HFFc6 (cell line): ENCODE data around the gene KCNH8. TPM values are rescaled to one million over a fixed set of nuclear protein-coding genes. Genes with fewer than 3 reads are reported as not detected.

Experiments
- DNase-seq: peaks from one replicate; pipeline ENCODE4 v3.0.0-alpha.2; 2018
- H3K27ac Mint-ChIP-seq: 2 replicates; pipeline ENCODE4 v1.8.0; 2020; ENCODE audit warnings: mild to moderate bottlenecking, mixed read lengths
- H3K27me3 Mint-ChIP-seq: 2 replicates; pipeline ENCODE4 v1.8.0; 2021; ENCODE audit warnings: mild to moderate bottlenecking, moderate library complexity, mixed read lengths; ENCODE audit not compliant: insufficient read depth
- H3K36me3 Mint-ChIP-seq: 2 replicates; pipeline ENCODE4 v1.8.0; 2021; ENCODE audit warnings: low read depth, mixed read lengths
- H3K4me1 Mint-ChIP-seq: 2 replicates; pipeline ENCODE4 v1.8.0; 2020; ENCODE audit warnings: low read depth, mixed read lengths
- H3K4me3 Mint-ChIP-seq: 2 replicates; pipeline ENCODE4 v1.8.0; 2020; ENCODE audit warnings: mild to moderate bottlenecking, moderate library complexity, mixed read lengths
- H3K9me3 Mint-ChIP-seq: 2 replicates; pipeline ENCODE4 v1.8.0; 2020; ENCODE audit warnings: mild to moderate bottlenecking, mixed read lengths
- CTCF ChIP-seq: fragments of 200-600 bp; sonication (generic); IDR thresholded peaks from 2 replicates; pipeline ENCODE4 v1.5.0; 2021; ENCODE audit warnings: antibody characterized with exemption, mild to moderate bottlenecking
- total RNA-seq, 6 experiments: library from RNA; stranded (reverse); fragmentation: NEBNext Ultra II Directional; extraction: Animal tissue kit (Norgen Biotek cat#: 25700); gene quantifications; 2 replicates in 1 of 6; 3 replicates in 5 of 6; pipeline ENCODE4 v1.2.3, GENCODE V29; 2021

Gene KCNH8
- total RNA-seq, 6 experiments from 2014 or later, result not detected

- Mint-ChIP-seq H3K4me3 (no peak overlapping the region), H3K9me3 (peaks cover 56% of the 10 kb centered on the region), H3K4me1 (no peaks in the 10 kb centered on the region), H3K36me3 (no peaks in the 10 kb centered on the region), H3K27ac (no peak overlapping the region), H3K27me3 (no peaks in the 10 kb centered on the region)
- no peak for DNase-seq
- no peak for TF ChIP-seq CTCF
These were observed 279.3 kb downstream of the KCNH8 start for GRCh38 chr3:19427422-19428149.

DNA sequence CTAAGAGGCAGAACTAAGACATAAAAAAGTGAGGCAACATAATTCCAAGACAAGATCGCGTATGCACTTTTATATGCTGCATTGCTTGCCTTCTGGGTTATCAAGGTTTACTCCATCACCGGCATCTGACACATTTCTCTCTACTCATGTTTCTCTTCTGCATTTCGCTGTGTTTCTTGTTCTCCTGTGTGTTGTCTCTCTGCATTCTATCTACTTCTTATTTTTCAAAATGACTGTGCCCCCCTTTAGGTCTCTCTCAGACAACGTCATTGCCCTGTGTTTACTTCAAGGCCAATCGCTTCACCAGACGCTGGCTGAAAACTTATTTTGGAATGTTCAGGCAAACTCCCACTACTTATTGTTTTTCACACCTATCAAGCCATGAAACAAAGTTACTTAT is 280.4 kb downstream of the KCNH8 start:
- TF ChIP-seq CTCF, result no peak
- DNase-seq, result no peak
- no peaks in the 10 kb centered on the region for H3K36me3 Mint-ChIP-seq
- H3K27ac Mint-ChIP-seq, result no peak overlapping the region
- no peak overlapping the region for H3K4me3 Mint-ChIP-seq
- H3K27me3 Mint-ChIP-seq, result no peaks in the 10 kb centered on the region
- no peaks in the 10 kb centered on the region for H3K4me1 Mint-ChIP-seq
- peaks cover 61% of the 10 kb centered on the region for H3K9me3 Mint-ChIP-seq

- Mint-ChIP-seq H3K27ac (no peak overlapping the region), H3K4me3 (no peak overlapping the region), H3K9me3 (peaks cover 58% of the 10 kb centered on the region), H3K4me1 (no peaks in the 10 kb centered on the region), H3K36me3 (no peaks in the 10 kb centered on the region), H3K27me3 (no peaks in the 10 kb centered on the region)
- TF ChIP-seq CTCF, result no peak
- DNase-seq, result no peak
These were observed 284.4 kb downstream of the KCNH8 start for GRCh38 chr3:19432669-19433068.

DNA sequence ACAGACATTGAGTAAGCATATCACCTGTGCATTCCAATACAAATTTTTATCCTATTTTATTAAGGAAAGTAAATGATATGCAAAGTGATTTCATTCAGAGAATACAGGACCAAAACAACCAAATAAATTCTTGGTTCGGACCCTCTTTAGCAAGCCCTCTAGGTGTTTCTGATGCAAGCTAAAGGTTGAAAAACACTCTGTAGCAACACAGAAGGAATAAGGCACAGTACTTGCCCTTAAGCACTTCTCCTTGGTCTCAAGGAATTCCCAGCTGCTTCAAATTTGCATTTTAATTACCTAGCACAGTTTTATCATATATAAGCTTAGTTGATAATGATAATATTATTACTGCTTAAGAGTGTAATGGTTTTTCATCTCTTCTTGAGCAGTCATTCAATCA is 288.4 kb downstream of the KCNH8 start:
- no peaks in the 10 kb centered on the region for H3K27me3 Mint-ChIP-seq
- DNase-seq, result no peak
- TF ChIP-seq CTCF, result no peak
- H3K27ac Mint-ChIP-seq, result no peak overlapping the region
- no peaks in the 10 kb centered on the region for H3K4me1 Mint-ChIP-seq
- H3K36me3 Mint-ChIP-seq, result no peaks in the 10 kb centered on the region
- no peak overlapping the region for H3K4me3 Mint-ChIP-seq
- peaks cover 52% of the 10 kb centered on the region for H3K9me3 Mint-ChIP-seq

GRCh38 chr3:19439944-19440343 is 291.6 kb downstream of the KCNH8 start:
- Mint-ChIP-seq H3K9me3 (peaks cover 36% of the 10 kb centered on the region), H3K4me1 (no peaks in the 10 kb centered on the region), H3K36me3 (no peaks in the 10 kb centered on the region)

More at GRCh38 chr3:19439944-19440343, 291.6 kb downstream of the KCNH8 start:
- no peak for TF ChIP-seq CTCF
- H3K4me3 Mint-ChIP-seq, result no peak overlapping the region
- DNase-seq, result no peak
- no peak overlapping the region for H3K27ac Mint-ChIP-seq
- no peaks in the 10 kb centered on the region for H3K27me3 Mint-ChIP-seq
